NK-92 treated with Interleukin-12 subunit alpha and Interleukin-12 subunit beta, amount 100 ng/mL, for 24 hours (cell line): ENCODE measurements around the gene PRRG1.
"Not testable (repeated sequence)": the region's sequence is repeated elsewhere in the genome, so short reads cannot be mapped to it uniquely, and the experiment has no call there.

Experiments
- DNase-seq: peaks from one replicate; lab custom pipeline; 2025; lab: John Stamatoyannopoulos, UW

Gene PRRG1

DNA sequence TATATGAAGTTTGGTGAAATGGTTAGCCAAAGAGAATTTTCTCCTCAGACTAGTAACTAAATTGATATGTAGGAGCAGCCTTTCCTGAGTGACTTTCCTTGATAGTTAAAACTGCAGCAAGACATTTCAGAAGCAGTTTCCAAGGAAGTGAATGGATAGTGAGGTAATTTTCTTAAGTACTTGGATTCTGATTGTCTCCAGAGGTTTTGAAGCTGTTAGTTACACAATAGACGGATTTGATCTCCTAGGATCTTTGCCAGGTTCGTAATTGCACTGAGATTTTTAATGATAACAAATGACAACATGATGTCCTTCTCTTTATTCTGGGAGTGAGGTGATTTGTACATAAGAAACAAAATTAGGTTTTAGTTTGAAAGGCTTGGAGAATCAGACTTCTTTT is 29.2 kb downstream of the PRRG1 start:
- DNase-seq = no peak

GRCh38 chrX:37378830-37379229 is 29.7 kb downstream of the PRRG1 start:
- no peak for DNase-seq

- no peak for DNase-seq
Measured at GRCh38 chrX:37380256-37380655, 31.1 kb downstream of the PRRG1 start.

DNA sequence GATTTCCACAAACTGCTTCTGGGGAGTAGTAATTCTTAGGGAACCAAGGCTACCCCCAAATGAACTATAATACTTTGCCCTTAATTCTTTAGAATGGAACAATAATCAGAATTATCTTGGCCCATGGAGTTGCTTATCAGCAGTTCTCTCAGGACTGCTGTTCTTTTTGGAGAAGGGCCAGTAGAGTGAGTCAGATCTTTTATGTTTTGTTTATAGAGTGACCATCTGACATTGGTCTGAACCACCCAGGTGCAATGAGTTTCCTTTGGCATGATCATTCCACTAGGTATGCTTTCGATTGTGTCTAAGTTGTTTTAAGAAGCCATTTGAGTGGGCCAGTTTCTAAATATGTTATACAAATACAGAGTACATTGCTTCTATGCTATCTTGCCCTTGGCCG is 31.8 kb downstream of the PRRG1 start:
- DNase-seq = no peak

DNA sequence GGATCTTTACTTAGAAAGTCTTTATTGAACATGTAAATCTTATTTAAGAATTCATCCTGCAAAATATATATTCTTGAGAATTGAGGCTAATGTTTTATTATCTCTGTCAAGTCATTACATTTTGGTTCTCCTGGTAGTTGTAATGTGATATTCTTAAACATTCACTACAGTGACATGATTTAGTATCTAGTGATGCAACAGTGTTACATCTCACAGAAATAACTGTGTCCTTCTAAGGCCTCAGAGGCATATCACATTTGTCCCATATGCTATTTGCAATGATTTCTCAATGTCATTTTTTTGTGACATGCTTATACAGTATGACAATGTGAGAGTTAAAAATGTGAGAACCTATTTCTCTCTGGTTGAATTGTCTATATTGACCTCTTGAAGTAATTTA is 34.1 kb downstream of the PRRG1 start:
- DNase-seq = no peak

DNA sequence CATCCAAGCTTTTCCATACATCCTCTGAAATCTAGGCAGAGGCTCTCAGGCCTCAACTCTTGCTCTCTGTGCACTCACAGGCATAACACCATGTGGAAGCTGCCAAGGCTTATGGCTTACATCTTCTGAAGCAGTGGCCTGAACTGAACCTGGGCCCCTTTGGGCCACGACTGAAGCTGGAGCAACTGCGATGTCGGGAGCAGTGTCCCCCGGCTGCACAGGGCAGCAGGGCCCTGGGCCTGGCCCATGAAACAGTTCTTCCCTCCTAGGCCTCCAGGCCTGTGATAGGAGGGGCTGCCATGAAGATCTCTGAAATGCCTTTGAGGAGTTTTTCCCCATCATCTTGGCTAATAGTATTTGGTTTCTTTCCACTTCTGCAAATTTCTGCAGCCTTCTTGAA is 39.2 kb downstream of the PRRG1 start:
- DNase-seq = no peak

GRCh38 chrX:37405956-37406355 is 56.8 kb downstream of the PRRG1 start:
- DNase-seq = no peak

- no peak for DNase-seq
Measured at GRCh38 chrX:37407736-37408135, 58.6 kb downstream of the PRRG1 start.

GRCh38 chrX:37409278-37409677 is 60.1 kb downstream of the PRRG1 start:
- no peak for DNase-seq

- no peak for DNase-seq
Measured at GRCh38 chrX:37420185-37420584, 71.0 kb downstream of the PRRG1 start.

DNA sequence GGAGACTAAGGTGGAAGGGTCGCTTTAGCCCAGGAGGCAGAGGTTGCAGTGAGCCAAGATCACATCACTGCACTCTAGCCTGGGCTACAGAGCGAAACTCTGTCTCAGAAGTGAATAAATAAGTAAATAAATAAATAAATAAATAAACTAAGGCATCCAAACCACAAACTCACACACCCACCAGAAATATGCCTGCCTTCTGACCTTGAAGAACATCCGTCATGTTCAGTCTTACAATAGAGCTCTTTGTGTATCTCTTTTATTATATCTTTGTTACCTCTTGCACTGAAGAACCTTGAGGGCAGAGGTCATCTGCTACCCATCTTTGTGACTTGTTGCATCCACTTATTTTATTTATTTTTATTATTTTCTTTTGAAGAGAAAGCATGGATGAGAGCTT is 71.6 kb downstream of the PRRG1 start:
- DNase-seq = no peak

GRCh38 chrX:37424000-37424429 is 74.9 kb downstream of the PRRG1 start:
- no peak for DNase-seq

DNA sequence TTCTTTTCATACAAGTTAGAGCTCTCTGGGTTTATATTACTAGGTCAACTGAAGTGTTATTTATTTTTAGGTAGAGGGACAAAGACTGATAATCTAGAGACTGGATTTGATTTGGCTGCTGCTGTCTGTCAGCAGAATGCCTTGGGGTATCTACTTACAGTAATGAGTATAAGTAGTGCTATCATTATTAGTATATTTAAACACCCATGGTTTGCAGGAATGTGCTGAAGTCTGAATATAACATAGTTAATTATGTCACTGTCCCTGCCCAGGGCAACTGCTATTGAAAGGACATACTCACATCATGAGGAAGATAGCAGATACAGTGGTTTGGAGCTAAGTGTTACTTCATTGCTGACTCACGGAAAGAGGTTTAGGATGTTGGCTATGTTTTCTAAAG is 76.2 kb downstream of the PRRG1 start:
- DNase-seq = no peak

DNA sequence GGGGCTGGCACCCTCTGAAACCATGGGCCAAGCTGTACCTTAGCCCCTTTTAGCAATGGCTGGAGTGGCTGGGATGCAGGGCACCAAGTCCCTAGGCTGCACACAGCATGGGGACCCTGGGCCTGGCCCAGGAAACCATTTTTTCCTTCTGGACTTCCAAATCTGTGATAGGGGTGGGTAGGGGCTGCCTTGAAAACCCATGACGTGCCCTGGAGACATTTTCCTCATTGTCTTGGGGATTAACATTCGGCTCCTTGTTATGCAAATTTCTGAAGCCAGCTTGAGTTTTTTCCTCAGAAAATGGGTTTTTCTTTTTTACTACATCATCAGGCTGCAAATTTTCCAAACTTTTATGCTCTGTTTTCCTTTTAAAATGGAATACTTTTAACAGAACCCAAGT is 79.8 kb downstream of the PRRG1 start:
- DNase-seq = not testable (repeated sequence)

DNA sequence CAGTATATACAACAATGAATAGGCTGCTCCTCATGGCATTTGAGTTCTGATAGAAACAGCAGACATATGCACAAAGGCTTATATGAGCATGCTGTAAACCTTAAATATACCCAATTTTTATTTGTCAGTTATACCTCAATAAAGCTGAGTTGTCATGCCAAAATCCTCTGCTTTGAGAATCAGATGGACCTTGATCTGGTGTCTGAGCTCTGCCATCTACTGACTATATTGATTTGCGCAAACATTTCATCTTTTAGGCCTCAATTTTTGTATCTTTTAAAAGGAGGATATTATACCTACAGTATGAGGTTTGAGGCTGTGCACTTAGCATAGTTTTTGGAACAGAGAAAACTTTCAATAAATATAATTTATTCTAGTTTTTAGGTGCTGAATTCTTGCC is 85.2 kb downstream of the PRRG1 start:
- no peak for DNase-seq

DNA sequence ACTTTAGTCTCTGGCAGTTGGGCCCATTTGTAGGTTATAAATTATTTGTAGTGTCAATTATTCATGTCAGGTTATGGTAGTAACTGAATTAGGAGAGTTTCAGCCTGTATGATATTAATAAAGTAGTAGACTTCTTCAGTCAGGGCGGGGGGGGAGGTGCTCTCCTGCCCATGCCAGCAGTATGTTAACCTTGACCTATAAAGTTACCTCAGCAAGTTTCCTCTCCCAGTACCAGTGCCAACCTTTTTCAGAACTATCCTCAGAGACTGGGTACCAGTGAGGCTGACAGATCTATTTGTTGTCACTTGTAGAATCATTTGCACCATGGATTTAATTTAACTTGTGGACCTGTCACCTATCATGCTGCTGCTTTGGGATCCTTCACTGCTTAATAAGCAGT is 88.0 kb downstream of the PRRG1 start:
- no peak for DNase-seq

DNA sequence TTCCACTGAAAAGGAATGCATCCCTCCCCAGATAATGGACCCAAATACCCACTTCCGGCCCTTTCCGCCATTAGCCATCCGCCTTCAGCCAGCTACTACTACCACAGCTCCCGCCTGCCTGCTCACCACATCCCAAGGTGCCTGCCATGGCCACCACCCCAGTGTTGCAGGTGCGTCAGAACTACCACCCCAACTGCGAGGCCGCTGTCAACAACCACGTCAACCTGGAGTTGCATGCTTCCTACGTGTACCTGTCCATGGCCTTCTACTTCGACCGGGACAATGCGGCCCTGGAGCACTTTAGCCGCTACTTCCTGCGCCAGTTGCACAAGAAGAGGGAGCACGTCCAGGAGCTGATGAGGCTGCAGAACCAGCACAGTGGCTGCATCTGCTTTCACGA is 92.2 kb downstream of the PRRG1 start:
- no peak for DNase-seq

GRCh38 chrX:37445182-37445581 is 96.0 kb downstream of the PRRG1 start:
- no peak for DNase-seq

GRCh38 chrX:37453821-37454220 is 104.7 kb downstream of the PRRG1 start:
- DNase-seq = no peak

DNA sequence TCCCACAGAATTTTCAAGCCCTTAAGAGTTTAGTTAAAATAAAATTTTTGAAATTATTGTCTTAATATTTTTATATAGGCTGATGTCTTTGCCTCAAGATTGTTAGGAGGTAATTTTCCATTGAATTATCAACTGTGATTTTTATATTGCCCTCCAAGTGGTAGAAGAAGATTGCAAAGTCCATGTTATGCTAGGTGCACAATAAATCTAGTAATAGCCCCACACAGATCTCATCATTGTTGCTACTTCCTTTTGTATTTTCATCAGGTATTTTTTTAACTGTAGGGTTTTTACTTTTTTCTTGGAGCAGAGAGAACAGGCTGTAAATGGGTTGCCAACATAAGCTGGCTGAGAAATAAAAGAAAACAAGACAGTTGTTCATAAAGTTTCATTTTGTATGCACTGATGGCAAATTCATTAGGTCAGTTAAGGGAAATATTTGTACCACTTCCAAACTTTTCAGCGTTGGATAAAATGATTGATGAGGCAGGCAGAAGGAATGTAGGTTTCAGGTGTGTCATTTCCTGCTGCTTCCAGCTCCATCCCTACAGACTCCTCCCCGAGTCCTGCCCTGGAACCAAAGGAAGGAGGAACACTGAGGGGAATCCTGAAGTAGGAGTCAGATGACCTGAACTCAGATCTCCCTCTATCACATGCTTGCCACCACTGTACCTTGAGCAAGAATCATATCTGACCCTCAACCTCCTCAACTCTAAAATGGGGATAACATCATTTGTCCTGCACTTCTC is 105.5 kb downstream of the PRRG1 start:
- no peak for DNase-seq

DNA sequence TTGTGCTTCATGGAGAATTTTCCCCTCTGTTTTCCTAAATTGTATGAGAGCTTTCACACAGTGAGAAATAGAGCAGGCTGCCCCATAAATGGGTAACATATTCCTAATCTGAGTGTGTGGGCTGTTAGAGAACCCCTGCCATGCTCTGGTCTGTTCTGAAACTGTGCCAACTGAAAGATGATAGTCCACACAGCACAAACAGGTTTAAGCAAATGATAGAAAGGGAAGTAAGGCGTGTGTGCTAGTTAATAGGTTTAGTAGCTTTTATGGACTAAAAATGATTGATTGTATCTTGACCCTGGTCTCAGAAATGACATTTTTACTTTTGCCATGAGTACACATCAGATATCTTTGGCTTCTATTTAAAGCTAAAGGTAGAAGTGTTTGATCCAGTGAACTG is 106.2 kb downstream of the PRRG1 start:
- DNase-seq = no peak

- DNase-seq = not testable (repeated sequence)
Measured at GRCh38 chrX:37460285-37460684, 111.1 kb downstream of the PRRG1 start.

DNA sequence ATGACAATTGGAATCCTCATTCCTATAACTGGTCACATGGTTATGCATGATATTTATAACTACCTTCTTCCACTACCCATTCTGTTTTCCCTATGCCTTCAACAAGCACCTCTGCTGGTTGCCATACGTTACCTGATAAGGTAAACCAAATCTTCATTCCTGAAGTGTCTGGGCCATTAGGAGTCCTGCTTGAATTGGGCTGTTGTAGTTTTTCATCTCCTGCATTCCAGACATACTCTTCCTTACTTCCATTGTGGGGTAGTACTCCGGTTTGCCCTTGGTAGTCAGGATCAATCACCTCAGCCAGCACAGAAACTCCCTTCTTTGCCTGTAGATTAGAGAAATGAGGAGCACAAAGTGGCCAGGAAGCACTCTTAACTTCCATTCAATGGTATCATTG is 113.2 kb downstream of the PRRG1 start:
- DNase-seq = no peak

GRCh38 chrX:37468124-37468739 is 119.1 kb downstream of the PRRG1 start:
- DNase-seq = no peak
